ENCODE measurements around the gene TK2. TPM values are rescaled to one million over a fixed set of nuclear protein-coding genes. Genes with fewer than 3 reads are reported as not detected.

The TK2 gene
- 35.3 and 74.5 TPM in 2 replicates for total RNA-seq (ENCODE audit: low replicate concordance)

GRCh38 chr16:66549284-66550131, at the start of gene TK2:
TSS of gene TK2 (minus strand) at chr16:66550122. CDS start at chr16:66550061, 61 bp downstream.

DNA sequence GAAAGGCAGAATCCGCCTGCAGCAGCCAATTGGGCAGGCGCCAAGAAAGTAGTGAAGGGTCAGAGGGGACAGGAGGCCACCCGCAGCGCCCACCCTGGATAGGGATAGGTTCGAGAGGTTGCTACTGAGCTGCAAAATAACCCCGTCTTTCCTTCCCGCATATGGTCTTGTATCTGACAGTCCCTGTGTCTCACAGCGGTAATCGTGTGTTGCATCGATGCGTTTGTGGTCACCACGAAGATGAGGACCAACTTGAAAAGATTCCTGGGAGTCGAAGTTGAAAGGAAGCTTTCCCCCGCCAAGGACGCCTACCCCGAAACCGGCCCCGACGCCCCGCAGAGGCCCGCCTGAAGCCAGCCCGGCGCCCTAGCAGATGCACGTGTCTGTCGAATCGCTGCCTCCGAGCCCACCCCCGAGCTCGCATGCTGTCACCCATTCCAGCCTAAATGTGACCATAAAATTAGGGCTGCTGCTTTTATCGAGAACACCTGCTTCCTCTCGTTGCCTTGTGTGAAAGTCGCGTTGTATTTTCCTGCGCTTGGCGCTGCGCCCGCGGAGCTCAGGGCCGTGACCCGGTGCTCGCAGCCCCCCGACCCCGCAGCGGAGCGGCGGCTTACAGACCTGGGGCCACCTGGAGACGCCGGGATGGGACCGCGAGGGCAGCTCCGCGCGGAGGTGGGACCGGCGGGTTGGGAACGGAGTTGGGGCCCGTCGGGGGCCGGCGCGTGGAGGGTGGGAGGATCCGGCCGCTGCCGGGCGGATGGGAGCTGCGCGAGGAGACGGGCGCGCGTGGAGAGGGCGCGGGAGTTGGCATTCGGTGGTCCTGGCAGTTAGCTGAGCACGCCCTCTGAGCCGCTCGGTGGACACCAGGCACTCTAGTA, 29.0 kb upstream of the TK2 start, which contains the start of gene CMTM2:
Gene CMTM2 (plus strand): TSS at position 813 of the 881 bp plus-strand sequence. CDS start 145 bp downstream, outside the sequence.

GRCh38 chr16:66566051-66566901, 16.4 kb upstream of the TK2 start, which contains the start of gene CMTM1:
TSS of gene CMTM1 (plus strand) at chr16:66566439. CDS start at chr16:66566514, 75 bp downstream.

DNA sequence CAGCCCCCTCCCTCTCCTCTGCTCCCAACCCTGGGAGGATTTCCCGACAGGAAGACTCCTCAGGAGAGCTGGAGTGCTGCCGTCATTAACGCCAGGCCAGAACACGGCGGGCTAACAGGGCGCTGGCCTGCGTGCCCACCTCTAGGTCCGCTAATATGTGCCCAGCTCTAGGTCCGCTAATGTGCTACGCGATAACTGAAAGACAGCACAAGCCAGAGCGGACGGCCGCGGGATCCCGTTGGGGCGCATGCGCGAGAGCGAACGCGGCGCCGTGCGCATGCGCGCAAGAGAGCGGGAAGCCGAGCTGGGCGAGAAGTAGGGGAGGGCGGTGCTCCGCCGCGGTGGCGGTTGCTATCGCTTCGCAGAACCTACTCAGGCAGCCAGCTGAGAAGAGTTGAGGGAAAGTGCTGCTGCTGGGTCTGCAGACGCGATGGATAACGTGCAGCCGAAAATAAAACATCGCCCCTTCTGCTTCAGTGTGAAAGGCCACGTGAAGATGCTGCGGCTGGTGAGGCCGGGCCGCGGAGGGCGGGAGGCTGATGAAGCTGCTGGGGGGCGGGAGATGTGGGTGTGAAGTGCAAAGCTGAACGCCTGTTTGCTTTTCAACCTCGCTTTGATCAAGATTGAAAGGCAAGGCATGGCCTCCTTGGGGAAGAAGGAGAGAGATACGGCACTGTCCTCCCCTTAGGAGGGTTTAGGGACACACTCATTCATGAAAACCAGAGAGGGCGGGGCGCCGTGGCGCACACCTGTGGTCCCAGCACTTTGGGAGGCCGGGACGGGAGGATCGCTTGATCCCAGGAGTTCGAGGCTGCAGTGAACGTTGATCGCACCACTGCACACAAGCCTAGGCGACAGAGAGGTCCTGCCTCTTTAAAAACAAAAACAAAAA, 2.6 kb upstream of the TK2 start, which contains the start of gene CKLF:
Gene CKLF (plus strand): TSS at position 291 of the 892 bp plus-strand sequence. CDS start 140 bp downstream, at position 431.

Other genes with a start within 250 kb of the TK2 start
- 3.3 and 23.2 TPM in 2 replicates for gene CDH5, start 183.4 kb downstream of the TK2 start, total RNA-seq (ENCODE audit: low replicate concordance)
- under 0.01 and 0.35 TPM in 2 replicates for gene BEAN1, start 122.8 kb downstream of the TK2 start, total RNA-seq (ENCODE audit: low replicate concordance)
- gene CKLF, start 2.5 kb upstream of the TK2 start, total RNA-seq (ENCODE audit: low replicate concordance): 49.5 and 58.2 TPM in 2 replicates
- 1.9 and 2.1 TPM in 2 replicates for gene CMTM1, start 16.3 kb upstream of the TK2 start, total RNA-seq (ENCODE audit: low replicate concordance)
- not detected in 2 replicates for gene CMTM2, start 29.3 kb upstream of the TK2 start, total RNA-seq (ENCODE audit: low replicate concordance)
- 9.1 and 13.5 TPM in 2 replicates for gene CMTM3, start 54.6 kb upstream of the TK2 start, total RNA-seq (ENCODE audit: low replicate concordance)
- 9.6 and 17.3 TPM in 2 replicates for gene CMTM4, start 146.6 kb upstream of the TK2 start, total RNA-seq (ENCODE audit: low replicate concordance)
- 63.7 and 175 TPM in 2 replicates for gene DYNC1LI2, start 201.5 kb upstream of the TK2 start, total RNA-seq (ENCODE audit: low replicate concordance)